ENCODE results near the gene RAVER1.

Gene RAVER1

DNA sequence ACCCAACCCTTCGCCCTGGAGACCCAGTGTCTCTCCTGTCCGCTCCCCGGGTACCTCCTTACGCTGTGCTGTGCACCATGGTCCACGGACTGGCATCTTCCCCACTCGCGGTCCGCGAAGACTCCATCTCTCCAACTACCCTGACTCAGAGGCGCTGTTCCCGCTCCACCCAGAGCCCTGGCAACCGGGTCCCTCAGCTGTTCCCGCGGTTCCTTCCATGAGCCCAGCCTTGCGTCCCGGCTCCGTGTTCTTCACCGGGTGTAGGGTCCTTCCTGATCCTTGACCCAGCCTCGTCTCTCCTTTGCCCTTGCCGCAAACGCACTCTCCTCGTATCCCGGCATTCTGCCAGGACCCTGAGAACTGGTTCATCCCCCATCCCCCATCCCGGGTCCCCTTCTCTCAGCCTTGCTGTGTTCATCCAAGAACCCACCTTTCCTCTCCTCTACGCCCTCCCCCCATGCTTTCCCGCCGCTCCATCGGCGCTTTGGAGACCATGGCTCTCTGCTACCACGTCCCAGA is 42.9 kb downstream of the RAVER1 start (continued):
- TF ChIP-seq ZNF239 (tag by site-specific recombination; IDR thresholded peaks at IDR 0.05): no peak
- TF ChIP-seq ZNF292 (tag by site-specific recombination; IDR thresholded peaks at IDR 0.05; ENCODE audit: borderline replicate concordance, low read depth): no peak
- no peak for TF ChIP-seq BCL11B (tag by site-specific recombination; IDR thresholded peaks at IDR 0.05; ENCODE audit: low read depth)
- TF ChIP-seq ZNF623 (tag by site-specific recombination; IDR thresholded peaks at IDR 0.05): no peak
- TF ChIP-seq KLF1 (tag by site-specific recombination; IDR thresholded peaks at IDR 0.05): 0 out of 2 replicates have a peak, but pooled peaks have one; percentile 4
- TF ChIP-seq ZIC2 (tag by site-specific recombination; IDR thresholded peaks at IDR 0.05): no peak
- peak; percentile 98 for TF ChIP-seq ZNF341 (tag by site-specific recombination; IDR thresholded peaks at IDR 0.05; ENCODE audit: low read depth)
- TF ChIP-seq ZNF670 (tag by site-specific recombination; IDR thresholded peaks at IDR 0.05; ENCODE audit: low read depth): no peak
- TF ChIP-seq, protein P1, sequence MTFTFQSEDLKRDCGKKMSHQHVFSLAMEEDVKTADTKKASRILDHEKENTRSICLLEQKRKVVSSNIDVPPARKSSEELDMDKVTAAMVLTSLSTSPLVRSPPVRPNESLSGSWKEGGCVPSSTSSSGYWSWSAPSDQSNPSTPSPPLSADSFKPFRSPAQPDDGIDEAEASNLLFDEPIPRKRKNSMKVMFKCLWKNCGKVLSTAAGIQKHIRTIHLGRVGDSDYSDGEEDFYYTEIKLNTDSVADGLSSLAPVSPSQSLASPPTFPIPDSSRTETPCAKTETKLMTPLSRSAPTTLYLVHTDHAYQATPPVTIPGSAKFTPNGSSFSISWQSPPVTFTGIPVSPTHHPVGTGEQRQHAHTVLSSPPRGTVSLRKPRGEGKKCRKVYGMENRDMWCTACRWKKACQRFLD (tag by site-specific recombination; IDR thresholded peaks at IDR 0.05): no peak
- no peak for TF ChIP-seq ZNF221 (tag by site-specific recombination; IDR thresholded peaks at IDR 0.05; ENCODE audit: borderline replicate concordance)
- no peak for TF ChIP-seq ZNF223 (tag by site-specific recombination; IDR thresholded peaks at IDR 0.05)
- no peak for TF ChIP-seq ZNF558 (tag by site-specific recombination; IDR thresholded peaks at IDR 0.05)
- TF ChIP-seq ZNF157 (tag by site-specific recombination; IDR thresholded peaks at IDR 0.05): no peak
- peak; percentile 75 for TF ChIP-seq ZNF335 (tag by site-specific recombination; conservative IDR thresholded peaks at IDR 0.05)
- TF ChIP-seq, protein P2, sequence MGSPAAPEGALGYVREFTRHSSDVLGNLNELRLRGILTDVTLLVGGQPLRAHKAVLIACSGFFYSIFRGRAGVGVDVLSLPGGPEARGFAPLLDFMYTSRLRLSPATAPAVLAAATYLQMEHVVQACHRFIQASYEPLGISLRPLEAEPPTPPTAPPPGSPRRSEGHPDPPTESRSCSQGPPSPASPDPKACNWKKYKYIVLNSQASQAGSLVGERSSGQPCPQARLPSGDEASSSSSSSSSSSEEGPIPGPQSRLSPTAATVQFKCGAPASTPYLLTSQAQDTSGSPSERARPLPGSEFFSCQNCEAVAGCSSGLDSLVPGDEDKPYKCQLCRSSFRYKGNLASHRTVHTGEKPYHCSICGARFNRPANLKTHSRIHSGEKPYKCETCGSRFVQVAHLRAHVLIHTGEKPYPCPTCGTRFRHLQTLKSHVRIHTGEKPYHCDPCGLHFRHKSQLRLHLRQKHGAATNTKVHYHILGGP (tag by site-specific recombination; IDR thresholded peaks at IDR 0.05): no peak
- no peak for TF ChIP-seq ZNF837 (tag by site-specific recombination; IDR thresholded peaks at IDR 0.05)
- TF ChIP-seq, protein P3, sequence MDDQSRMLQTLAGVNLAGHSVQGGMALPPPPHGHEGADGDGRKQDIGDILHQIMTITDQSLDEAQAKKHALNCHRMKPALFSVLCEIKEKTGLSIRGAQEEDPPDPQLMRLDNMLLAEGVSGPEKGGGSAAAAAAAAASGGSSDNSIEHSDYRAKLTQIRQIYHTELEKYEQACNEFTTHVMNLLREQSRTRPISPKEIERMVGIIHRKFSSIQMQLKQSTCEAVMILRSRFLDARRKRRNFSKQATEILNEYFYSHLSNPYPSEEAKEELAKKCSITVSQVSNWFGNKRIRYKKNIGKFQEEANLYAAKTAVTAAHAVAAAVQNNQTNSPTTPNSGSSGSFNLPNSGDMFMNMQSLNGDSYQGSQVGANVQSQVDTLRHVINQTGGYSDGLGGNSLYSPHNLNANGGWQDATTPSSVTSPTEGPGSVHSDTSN (CRISPR knock-in tag; IDR thresholded peaks at IDR 0.05): 0 out of 2 replicates have a peak, but pooled peaks have one; percentile 33
- 0 out of 2 replicates have a peak, but pooled peaks have one; percentile 10 for TF ChIP-seq ZNF629 (tag by site-specific recombination; IDR thresholded peaks at IDR 0.05)
- TF ChIP-seq, protein P4, sequence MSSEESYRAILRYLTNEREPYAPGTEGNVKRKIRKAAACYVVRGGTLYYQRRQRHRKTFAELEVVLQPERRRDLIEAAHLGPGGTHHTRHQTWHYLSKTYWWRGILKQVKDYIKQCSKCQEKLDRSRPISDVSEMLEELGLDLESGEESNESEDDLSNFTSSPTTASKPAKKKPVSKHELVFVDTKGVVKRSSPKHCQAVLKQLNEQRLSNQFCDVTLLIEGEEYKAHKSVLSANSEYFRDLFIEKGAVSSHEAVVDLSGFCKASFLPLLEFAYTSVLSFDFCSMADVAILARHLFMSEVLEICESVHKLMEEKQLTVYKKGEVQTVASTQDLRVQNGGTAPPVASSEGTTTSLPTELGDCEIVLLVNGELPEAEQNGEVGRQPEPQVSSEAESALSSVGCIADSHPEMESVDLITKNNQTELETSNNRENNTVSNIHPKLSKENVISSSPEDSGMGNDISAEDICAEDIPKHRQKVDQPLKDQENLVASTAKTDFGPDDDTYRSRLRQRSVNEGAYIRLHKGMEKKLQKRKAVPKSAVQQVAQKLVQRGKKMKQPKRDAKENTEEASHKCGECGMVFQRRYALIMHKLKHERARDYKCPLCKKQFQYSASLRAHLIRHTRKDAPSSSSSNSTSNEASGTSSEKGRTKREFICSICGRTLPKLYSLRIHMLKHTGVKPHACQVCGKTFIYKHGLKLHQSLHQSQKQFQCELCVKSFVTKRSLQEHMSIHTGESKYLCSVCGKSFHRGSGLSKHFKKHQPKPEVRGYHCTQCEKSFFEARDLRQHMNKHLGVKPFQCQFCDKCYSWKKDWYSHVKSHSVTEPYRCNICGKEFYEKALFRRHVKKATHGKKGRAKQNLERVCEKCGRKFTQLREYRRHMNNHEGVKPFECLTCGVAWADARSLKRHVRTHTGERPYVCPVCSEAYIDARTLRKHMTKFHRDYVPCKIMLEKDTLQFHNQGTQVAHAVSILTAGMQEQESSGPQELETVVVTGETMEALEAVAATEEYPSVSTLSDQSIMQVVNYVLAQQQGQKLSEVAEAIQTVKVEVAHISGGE (tag by site-specific recombination; conservative IDR thresholded peaks at IDR 0.05; ENCODE audit: low read depth): peak; percentile 10; the same call in 1 of the 2 replicates
- no peak for TF ChIP-seq ZNF776 (tag by site-specific recombination; IDR thresholded peaks at IDR 0.05; ENCODE audit: borderline replicate concordance)
- TF ChIP-seq ZBTB10 (tag by site-specific recombination; IDR thresholded peaks at IDR 0.05): no peak
- TF ChIP-seq ZNF311 (tag by site-specific recombination; IDR thresholded peaks at IDR 0.05; ENCODE audit: borderline replicate concordance): no peak
- TF ChIP-seq ZNF777 (tag by site-specific recombination; IDR thresholded peaks at IDR 0.05; ENCODE audit: borderline replicate concordance): 0 out of 2 replicates have a peak, but pooled peaks have one; percentile 12
- no peak for TF ChIP-seq ZNF596 (tag by site-specific recombination; IDR thresholded peaks at IDR 0.05)
- TF ChIP-seq PRDM1 (tag by site-specific recombination; IDR thresholded peaks at IDR 0.05): no peak
- TF ChIP-seq ZNF366 (tag by site-specific recombination; conservative IDR thresholded peaks at IDR 0.05): peak; percentile 49
- no peak for TF ChIP-seq ZNF658 (tag by site-specific recombination; IDR thresholded peaks at IDR 0.05)
- no peak for TF ChIP-seq ZNF169 (tag by site-specific recombination; IDR thresholded peaks at IDR 0.05)
- no peak for TF ChIP-seq ZNF510 (tag by site-specific recombination; IDR thresholded peaks at IDR 0.05; ENCODE audit: insufficient replicate concordance)
- TF ChIP-seq ZBTB7A (tag by site-specific recombination; IDR thresholded peaks at IDR 0.05; ENCODE audit: low read depth): peak; percentile 14; the same call in 1 of the 2 replicates
- no peak for TF ChIP-seq BCL11A (tag by site-specific recombination; IDR thresholded peaks at IDR 0.05; ENCODE audit: low read depth)

Measured in HEK293 (cell line).